GM19463 (cell line): Measurements from ENCODE around the gene VGLL2.
A peak's percentile ranks its signal among the peaks of the same experiment; 100 is the strongest.
"Not testable (repeated sequence)": the region's sequence is repeated elsewhere in the genome, so short reads cannot be mapped to it uniquely, and the experiment has no call there.

Experiments
- ATAC-seq: cut with Tn5 transposase; IDR thresholded peaks from one replicate; pipeline ENCODE4 v1.9.1; 2021; ENCODE audit warnings: mild to moderate bottlenecking, moderate library complexity; ENCODE audit not compliant: unreplicated experiment

Gene VGLL2

GRCh38 chr6:117265410-117266256 lies at the start of gene VGLL2:
Gene VGLL2, plus strand, starts transcription at chr6:117265558. Its CDS starts 206 bp downstream, at chr6:117265764.
- ATAC-seq = peak; percentile 27

- no peak for ATAC-seq
Measured at GRCh38 chr6:117222861-117223260, 42.5 kb upstream of the VGLL2 start.

GRCh38 chr6:117226778-117227177 lies 38.6 kb upstream of the VGLL2 start:
- no peak for ATAC-seq

- no peak for ATAC-seq
Measured at GRCh38 chr6:117227245-117227962, 38.0 kb upstream of the VGLL2 start.

DNA sequence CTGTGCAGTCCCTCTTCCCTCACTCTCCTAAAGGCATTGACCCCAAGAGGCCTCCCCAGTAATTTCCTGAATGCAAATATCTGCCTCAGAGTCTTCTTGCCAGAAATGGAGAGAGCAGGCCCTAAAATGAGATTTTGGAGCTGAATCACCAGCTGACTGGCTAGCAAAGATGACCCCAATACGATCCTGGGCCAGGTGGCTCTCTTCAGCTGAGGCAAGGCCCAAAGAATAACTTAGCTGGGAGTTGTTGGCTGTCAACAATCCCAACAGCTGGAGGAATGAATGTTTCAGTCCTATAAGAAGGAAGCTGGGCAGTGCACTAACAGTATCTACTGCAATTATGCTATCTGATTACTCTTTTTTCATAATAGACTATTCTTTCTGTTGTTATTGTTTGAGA lies 37.2 kb upstream of the VGLL2 start:
- no peak for ATAC-seq

DNA sequence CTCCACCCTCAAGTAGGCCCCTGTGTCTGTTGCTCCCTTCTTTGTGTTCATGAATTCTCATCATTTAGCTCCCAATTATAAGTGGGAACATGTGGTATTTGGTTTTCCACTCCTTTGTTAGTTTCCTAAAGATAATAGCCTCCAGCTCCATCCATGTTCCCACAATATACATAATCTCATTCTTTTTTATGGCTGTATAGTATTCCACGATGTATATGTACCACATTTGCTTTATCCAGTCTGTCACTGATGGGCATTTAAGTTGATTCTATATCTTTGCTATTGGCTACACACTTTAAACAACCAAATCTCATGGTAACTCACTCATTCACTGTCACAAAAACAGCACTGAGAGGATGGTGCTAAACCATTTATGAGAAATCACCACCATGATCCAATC lies 35.5 kb upstream of the VGLL2 start:
- ATAC-seq = no peak

- ATAC-seq = no peak
Measured at GRCh38 chr6:117231466-117231865, 33.9 kb upstream of the VGLL2 start.

GRCh38 chr6:117232196-117232595 lies 33.2 kb upstream of the VGLL2 start:
- ATAC-seq = no peak

DNA sequence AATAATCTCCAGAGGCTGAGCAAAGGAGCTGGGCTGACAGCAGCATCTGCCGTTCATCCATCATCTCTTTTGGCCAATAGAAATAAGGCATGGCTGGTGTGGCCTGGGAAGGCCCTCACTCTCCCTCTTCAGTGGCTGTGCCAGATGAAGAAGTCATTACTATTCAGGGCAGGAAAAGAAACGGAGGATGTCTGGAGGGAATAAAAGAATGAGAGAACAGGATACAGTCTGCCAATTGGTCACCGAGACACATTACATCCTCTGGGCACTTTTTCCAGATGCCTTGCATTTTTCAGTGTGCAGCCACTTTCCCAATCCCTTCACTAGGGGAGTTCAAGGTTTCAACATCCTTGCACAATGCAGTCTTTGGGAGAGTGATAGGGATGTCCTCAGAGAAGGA lies 32.2 kb upstream of the VGLL2 start:
- ATAC-seq = no peak

DNA sequence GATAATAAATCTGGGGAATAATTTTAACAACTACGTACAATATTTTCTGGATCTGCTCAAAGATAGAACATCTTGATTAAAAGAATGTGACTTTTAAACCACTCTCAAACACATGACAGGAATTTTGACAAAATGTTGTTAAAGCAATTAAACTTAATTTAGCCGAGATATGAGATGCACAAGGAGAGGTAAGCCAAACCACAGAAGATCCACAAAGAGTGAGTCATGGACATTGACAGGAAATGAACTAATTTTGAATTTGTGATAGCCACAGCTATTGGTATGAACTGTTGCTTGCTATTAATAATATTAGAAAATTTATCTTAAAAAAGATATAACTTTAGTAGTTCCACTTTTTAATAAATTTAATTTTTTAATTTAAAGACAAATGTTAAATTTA lies 27.8 kb upstream of the VGLL2 start:
- ATAC-seq = no peak

- not testable (repeated sequence) for ATAC-seq
Measured at GRCh38 chr6:117244571-117244970, 20.8 kb upstream of the VGLL2 start.

- ATAC-seq = not testable (repeated sequence)
Measured at GRCh38 chr6:117244979-117245378, 20.4 kb upstream of the VGLL2 start.

GRCh38 chr6:117253785-117254184 lies 11.6 kb upstream of the VGLL2 start:
- ATAC-seq = no peak

DNA sequence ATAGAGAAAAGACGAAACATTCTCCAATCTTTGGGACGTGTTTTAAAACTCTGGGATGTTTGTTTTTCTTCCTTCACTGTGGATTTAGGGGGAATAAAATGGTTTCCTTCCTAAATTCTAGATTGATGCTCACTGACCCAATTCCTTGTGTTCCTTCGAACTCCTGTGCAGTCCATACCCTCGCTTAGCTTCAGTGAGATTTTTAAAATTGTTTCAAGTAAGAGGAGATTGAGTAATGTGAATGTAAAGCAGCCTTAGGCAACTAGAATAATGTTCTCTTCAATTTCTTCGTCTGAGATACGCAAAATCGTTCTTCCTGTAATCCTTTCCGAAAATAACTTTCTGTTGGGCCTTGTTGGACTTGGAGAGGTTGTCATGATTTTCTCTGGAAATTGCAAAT lies 2.6 kb upstream of the VGLL2 start:
- no peak for ATAC-seq

- ATAC-seq = no peak
Measured at GRCh38 chr6:117263353-117263927, 1.9 kb upstream of the VGLL2 start.

- peak; percentile 2 for ATAC-seq
Measured at GRCh38 chr6:117264369-117264691, 1.0 kb upstream of the VGLL2 start.

GRCh38 chr6:117264692-117265409 lies 507 bp upstream of the VGLL2 start:
- ATAC-seq = peak; percentile 66

- no peak for ATAC-seq
Measured at GRCh38 chr6:117266257-117267053, 1.1 kb downstream of the VGLL2 start.

DNA sequence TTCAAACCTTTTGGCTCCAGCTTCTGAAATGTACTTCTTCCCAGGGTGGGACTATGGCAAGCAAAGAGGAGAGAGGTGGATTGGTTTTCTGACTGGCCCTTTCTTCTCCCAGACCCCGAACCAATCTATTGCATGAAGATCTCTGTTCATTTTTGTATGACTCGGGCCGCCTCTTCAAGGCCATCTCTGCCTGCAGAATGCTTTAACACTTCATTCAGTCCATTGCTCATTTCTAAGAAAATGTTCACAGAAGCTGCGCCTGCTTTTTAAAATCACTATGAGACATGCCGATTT lies 1.6 kb downstream of the VGLL2 start:
- no peak for ATAC-seq

DNA sequence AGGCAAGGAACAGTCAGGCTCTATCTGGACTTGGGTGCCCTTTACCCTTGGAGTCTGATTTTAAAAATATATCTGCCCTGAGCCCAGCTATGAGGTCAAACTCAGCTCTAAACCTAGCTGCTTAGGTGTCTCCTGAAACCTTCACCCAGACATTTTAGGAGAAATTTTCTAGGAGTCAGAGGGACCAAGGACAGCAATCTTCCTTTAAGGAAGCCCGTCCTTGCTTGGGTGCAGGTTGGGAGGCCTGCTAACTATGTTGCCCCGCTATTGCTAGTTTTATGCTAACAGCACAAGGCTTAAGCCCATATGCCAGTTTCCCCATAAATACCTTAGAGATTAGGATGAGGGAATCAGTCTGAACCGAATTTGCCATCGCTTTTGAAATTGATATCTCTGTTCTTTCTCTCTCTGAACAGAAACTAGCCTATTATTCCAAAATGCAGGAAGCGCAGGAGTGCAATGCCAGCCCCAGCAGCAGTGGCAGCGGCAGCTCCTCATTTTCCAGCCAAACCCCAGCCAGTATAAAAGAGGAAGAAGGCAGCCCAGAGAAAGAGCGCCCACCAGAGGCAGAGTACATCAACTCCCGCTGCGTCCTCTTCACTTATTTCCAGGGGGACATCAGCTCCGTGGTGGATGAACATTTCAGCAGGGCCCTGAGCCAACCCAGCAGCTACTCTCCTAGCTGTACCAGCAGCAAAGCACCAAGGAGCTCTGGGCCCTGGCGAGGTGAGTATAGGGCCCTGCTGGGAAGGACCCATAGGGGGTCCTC lies 2.6 kb downstream of the VGLL2 start:
- no peak for ATAC-seq
